H9 (cell line): ENCODE results near the gene TBC1D2. TPM values are rescaled to one million over a fixed set of nuclear protein-coding genes. Genes with fewer than 3 reads are reported as not detected.

Experiments
- DNase-seq: peaks from one replicate; pipeline ENCODE4 v3.0.0-alpha.2; 2017
- H2AFZ ChIP-seq: one replicate; pipeline ENCODE4 v1.6.1; 2013; ENCODE audit warnings: mild to moderate bottlenecking, low read length, control low read depth, moderate library complexity
- H2AK5ac ChIP-seq: 2 replicates; pipeline ENCODE4 v1.6.1; 2013; ENCODE audit warnings: low read length, control low read depth, mixed read lengths; ENCODE audit not compliant: insufficient read length
- H2BK120ac ChIP-seq: one replicate; pipeline ENCODE4 v1.6.1; 2013; ENCODE audit warnings: low read depth, mild to moderate bottlenecking, low read length, control low read depth, inconsistent platforms; ENCODE audit not compliant: poor library complexity, severe bottlenecking
- H2BK12ac ChIP-seq: 2 replicates; pipeline ENCODE4 v1.6.1; 2013; ENCODE audit warnings: low read length, control low read depth, mixed read lengths, low read depth; ENCODE audit not compliant: insufficient read length
- H2BK15ac ChIP-seq: 2 replicates; pipeline ENCODE4 v1.6.1; 2013; ENCODE audit warnings: low read depth, low read length, control low read depth
- H2BK20ac ChIP-seq: one replicate; pipeline ENCODE4 v1.6.1; 2013; ENCODE audit warnings: low read depth, mild to moderate bottlenecking, low read length, control low read depth, inconsistent platforms; ENCODE audit not compliant: poor library complexity, severe bottlenecking
- H2BK5ac ChIP-seq: 2 replicates; pipeline ENCODE4 v1.6.1; 2013; ENCODE audit warnings: low read length, control low read depth, mixed read lengths; ENCODE audit not compliant: insufficient read length
- H3K14ac ChIP-seq: 2 replicates; pipeline ENCODE4 v1.6.1; 2013; ENCODE audit warnings: low read length, control low read depth; ENCODE audit not compliant: insufficient read depth
- H3K18ac ChIP-seq: 2 replicates; pipeline ENCODE4 v1.6.1; 2013; ENCODE audit warnings: low read depth, mild to moderate bottlenecking, mixed read lengths, low read length, control low read depth; ENCODE audit not compliant: insufficient read length
- H3K23ac ChIP-seq: 2 replicates; pipeline ENCODE4 v1.6.1; 2013; ENCODE audit warnings: low read length, control low read depth, mixed read lengths, low read depth; ENCODE audit not compliant: insufficient read length
- H3K23me2 ChIP-seq: 2 replicates; pipeline ENCODE4 v1.6.1; 2013; ENCODE audit warnings: low read depth, mild to moderate bottlenecking, mixed read lengths, low read length, control low read depth; ENCODE audit not compliant: insufficient read length, poor library complexity, severe bottlenecking
- H3K27ac ChIP-seq: 2 replicates; pipeline ENCODE4 v1.5.1; 2013; ENCODE audit warnings: low read length, control low read depth, mixed read lengths, low read depth; ENCODE audit not compliant: insufficient read length
- H3K27me3 ChIP-seq: 2 replicates; pipeline ENCODE4 v1.6.1; 2013; ENCODE audit warnings: low read length, control low read depth, inconsistent platforms; ENCODE audit not compliant: insufficient read depth
- H3K4ac ChIP-seq: 2 replicates; pipeline ENCODE4 v1.6.1; 2013; ENCODE audit warnings: low read depth, mild to moderate bottlenecking, control low read depth, inconsistent platforms, low read length, moderate library complexity
- H3K4me1 ChIP-seq: 2 replicates; pipeline ENCODE4 v1.6.1; 2013; ENCODE audit warnings: low read length, control low read depth, inconsistent platforms; ENCODE audit not compliant: insufficient read depth
- H3K4me2 ChIP-seq: 2 replicates; pipeline ENCODE4 v1.6.1; 2013; ENCODE audit warnings: low read length, control low read depth, mixed read lengths; ENCODE audit not compliant: insufficient read length, insufficient read depth
- H3K56ac ChIP-seq: 2 replicates; pipeline ENCODE4 v1.6.1; 2013; ENCODE audit warnings: low read depth, mild to moderate bottlenecking, mixed read lengths, low read length, control low read depth; ENCODE audit not compliant: insufficient read length
- H3K79me1 ChIP-seq: 2 replicates; pipeline ENCODE4 v1.6.1; 2013; ENCODE audit warnings: low read depth, mild to moderate bottlenecking, moderate library complexity, low read length, control low read depth, inconsistent platforms; ENCODE audit not compliant: insufficient read depth, poor library complexity, severe bottlenecking
- H3K79me2 ChIP-seq: 2 replicates; pipeline ENCODE4 v1.6.1; 2013; ENCODE audit warnings: low read length, control low read depth, inconsistent platforms; ENCODE audit not compliant: insufficient read depth
- H3K9ac ChIP-seq: 2 replicates; pipeline ENCODE4 v1.6.1; 2013; ENCODE audit warnings: low read length, control low read depth, mixed read lengths; ENCODE audit not compliant: insufficient read length; ENCODE audit errors: extremely low read depth
- H3K9me3 ChIP-seq: one replicate; pipeline ENCODE4 v1.6.1; 2013; ENCODE audit warnings: low read depth, low read length, inconsistent platforms; ENCODE audit not compliant: control insufficient read depth
- H3T11ph ChIP-seq: one replicate; pipeline ENCODE4 v1.6.1; 2013; ENCODE audit warnings: mild to moderate bottlenecking, low read length, control low read depth, inconsistent platforms
- H4K20me1 ChIP-seq: one replicate; pipeline ENCODE4 v1.6.1; 2013; ENCODE audit not compliant: control insufficient read depth, insufficient read length, insufficient read depth
- H4K5ac ChIP-seq: 2 replicates; pipeline ENCODE4 v1.6.1; 2013; ENCODE audit warnings: low read depth, mild to moderate bottlenecking, mixed read lengths, low read length, control low read depth; ENCODE audit not compliant: insufficient read length
- H4K8ac ChIP-seq: replicated peaks from 2 replicates; pipeline ENCODE4 v1.6.1; 2013; ENCODE audit warnings: low read length, control low read depth, mixed read lengths, low read depth; ENCODE audit not compliant: insufficient read length
- H4K91ac ChIP-seq: 2 replicates; pipeline ENCODE4 v1.6.1; 2013; ENCODE audit warnings: low read depth, mild to moderate bottlenecking, moderate library complexity, mixed read lengths, low read length, control low read depth; ENCODE audit not compliant: insufficient read length
- H3K27ac Mint-ChIP-seq, 3 experiments: 2 replicates in 2 of 3; 3 replicates in 1 of 3; pipeline ENCODE4 v1.8.0; 2020 to 2021; ENCODE audit warnings: mixed read lengths in 3 of 3, mild to moderate bottlenecking in 1 of 3, moderate library complexity in 1 of 3
- H3K27me3 Mint-ChIP-seq: 2 replicates; pipeline ENCODE4 v1.8.0; 2021; ENCODE audit warnings: low read depth, mild to moderate bottlenecking, moderate library complexity, mixed read lengths
- H3K36me3 Mint-ChIP-seq, 3 experiments: 2 replicates in 2 of 3; 3 replicates in 1 of 3; pipeline ENCODE4 v1.8.0; 2020 to 2021; ENCODE audit warnings: low read depth in 3 of 3, mixed read lengths in 3 of 3; ENCODE audit not compliant: insufficient read depth in 1 of 3
- H3K4me1 Mint-ChIP-seq, 2 experiments: 2 replicates each; pipeline ENCODE4 v1.8.0; 2020; ENCODE audit warnings: mixed read lengths in 2 of 2
- H3K4me3 Mint-ChIP-seq, 2 experiments: 2 replicates in 1 of 2; 3 replicates in 1 of 2; pipeline ENCODE4 v1.8.0; 2020 to 2021; ENCODE audit warnings: mild to moderate bottlenecking in 2 of 2, mixed read lengths in 2 of 2, moderate library complexity in 1 of 2
- H3K9me3 Mint-ChIP-seq, 2 experiments: 2 replicates in 1 of 2; 3 replicates in 1 of 2; pipeline ENCODE4 v1.8.0; 2020; ENCODE audit warnings: mild to moderate bottlenecking in 2 of 2, mixed read lengths in 2 of 2, moderate library complexity in 1 of 2
- WGBS: extraction: QIAGEN DNeasy Blood & Tissue Kit; methylation state at CpG from one replicate; pipeline ENCODE4 v1.1.7; 2013; ENCODE audit warnings: missing lambda C conversion rate, low lambda C conversion rate, mixed read lengths; ENCODE audit not compliant: insufficient read length; ENCODE audit errors: extremely low coverage; 5-methylcytosine and 5-hydroxymethylcytosine counted together
- total RNA-seq: library from RNA; stranded (reverse); gene quantifications from 2 replicates; pipeline ENCODE4 v1.2.1, GENCODE V29; 2021
- TF ChIP-seq, protein P1 (sequence below): fragments of 200-600 bp; sonication (generic); conservative IDR thresholded peaks from 3 replicates; pipeline ENCODE4 v1.8.0; 2021; ENCODE audit warnings: antibody characterized with exemption, mild to moderate bottlenecking

TBC1D2 gene
- total RNA-seq, 1 experiment from 2014 or later: 2.9 TPM

GRCh38 chr9:98218562-98219363 is 36.7 kb downstream of the TBC1D2 start:
- H3T11ph ChIP-seq: no peak overlapping the region
- no peaks in the 10 kb centered on the region for H3K79me2 ChIP-seq
- H2AFZ ChIP-seq: no peak overlapping the region
- no peak overlapping the region for H2AK5ac ChIP-seq
- H3K9ac ChIP-seq: no peak overlapping the region
- no peak overlapping the region for H2BK5ac ChIP-seq
- H3K56ac ChIP-seq: no peak overlapping the region
- DNase-seq: peak; percentile 76
- TF ChIP-seq, protein P1, sequence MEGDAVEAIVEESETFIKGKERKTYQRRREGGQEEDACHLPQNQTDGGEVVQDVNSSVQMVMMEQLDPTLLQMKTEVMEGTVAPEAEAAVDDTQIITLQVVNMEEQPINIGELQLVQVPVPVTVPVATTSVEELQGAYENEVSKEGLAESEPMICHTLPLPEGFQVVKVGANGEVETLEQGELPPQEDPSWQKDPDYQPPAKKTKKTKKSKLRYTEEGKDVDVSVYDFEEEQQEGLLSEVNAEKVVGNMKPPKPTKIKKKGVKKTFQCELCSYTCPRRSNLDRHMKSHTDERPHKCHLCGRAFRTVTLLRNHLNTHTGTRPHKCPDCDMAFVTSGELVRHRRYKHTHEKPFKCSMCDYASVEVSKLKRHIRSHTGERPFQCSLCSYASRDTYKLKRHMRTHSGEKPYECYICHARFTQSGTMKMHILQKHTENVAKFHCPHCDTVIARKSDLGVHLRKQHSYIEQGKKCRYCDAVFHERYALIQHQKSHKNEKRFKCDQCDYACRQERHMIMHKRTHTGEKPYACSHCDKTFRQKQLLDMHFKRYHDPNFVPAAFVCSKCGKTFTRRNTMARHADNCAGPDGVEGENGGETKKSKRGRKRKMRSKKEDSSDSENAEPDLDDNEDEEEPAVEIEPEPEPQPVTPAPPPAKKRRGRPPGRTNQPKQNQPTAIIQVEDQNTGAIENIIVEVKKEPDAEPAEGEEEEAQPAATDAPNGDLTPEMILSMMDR: no peak
- no peaks in the 10 kb centered on the region for H3K23me2 ChIP-seq
- no peak overlapping the region for H3K23ac ChIP-seq
- peaks cover 13% of the 10 kb centered on the region for H3K4me1 ChIP-seq
- peak overlapping the region; percentile 8 for H3K4me2 ChIP-seq
- no peak overlapping the region; the same call in 1 of the 2 replicates for H3K14ac ChIP-seq
- peak overlapping the region; percentile 1 to 29; a peak in 4 of 5 replicates for H3K4me3 Mint-ChIP-seq
- peaks cover 46 to 47% of the 10 kb centered on the region in 2 experiments for H3K4me1 Mint-ChIP-seq
- peak overlapping the region; percentile 12 to 98 (median 75) for H3K27ac Mint-ChIP-seq
- H2BK15ac ChIP-seq: no peak overlapping the region
- H3K27ac ChIP-seq: peak overlapping the region; percentile 94
- no peak overlapping the region for H2BK12ac ChIP-seq
- H3K9me3 ChIP-seq: no peaks in the 10 kb centered on the region
- H2BK120ac ChIP-seq: peak overlapping the region; percentile 75
- H2BK20ac ChIP-seq: no peak overlapping the region
- no peaks in the 10 kb centered on the region for H3K27me3 ChIP-seq
- no peak overlapping the region for H4K5ac ChIP-seq
- H3K36me3 Mint-ChIP-seq: peaks cover 0 to 18% (median 0%) of the 10 kb centered on the region in 3 experiments; a peak in 5 of 7 replicates
- no peaks in the 10 kb centered on the region; a peak in 1 of 5 replicates for H3K9me3 Mint-ChIP-seq
- H3K4ac ChIP-seq: no peak overlapping the region; the same call in 1 of the 2 replicates
- no peak overlapping the region for H4K8ac ChIP-seq
- H4K91ac ChIP-seq: no peak overlapping the region
- no peaks in the 10 kb centered on the region for H3K27me3 Mint-ChIP-seq
- WGBS: no CpG with 5 or more reads among the region's 11 CpGs
- no peaks in the 10 kb centered on the region for H3K79me1 ChIP-seq
- no peaks in the 10 kb centered on the region for H4K20me1 ChIP-seq
- H3K18ac ChIP-seq: peak overlapping the region; percentile 72
